H1 (cell line): ENCODE data around the gene ZNF808. TPM values are rescaled to one million over a fixed set of nuclear protein-coding genes. Genes with fewer than 3 reads are reported as not detected.

Experiments used
- CTCF ChIA-PET: fragments of 300-600 bp; sonication (Branson Sonifier 250); formaldehyde crosslinking; loops from one replicate; lab custom pipeline; 2021; ENCODE audit not compliant: partially characterized antibody; lab: Charles Lee
- POLR2A ChIA-PET: fragments of 300-600 bp; sonication (Branson Sonifier 250); formaldehyde crosslinking; loops from one replicate; lab custom pipeline; 2021; ENCODE audit warnings: inconsistent platforms; ENCODE audit not compliant: partially characterized antibody; lab: Charles Lee
- DNase-seq, 2 experiments: peaks; one replicate each; pipeline versions ENCODE4 v3.0.0 to v3.0.0-alpha.2; 2010 to 2022; ENCODE audit warnings: low spot score in 2 of 2, low read depth in 1 of 2, mixed read lengths in 1 of 2
- FAIRE-seq: peaks from 2 replicates; lab custom pipeline; 2011; peaks lifted over from hg19 to GRCh38; lab: Jason Lieb, UNC
- H2AFZ ChIP-seq: 2 replicates; pipeline ENCODE4 v1.8.1; 2012; ENCODE audit warnings: low read length, inconsistent platforms
- H2AK5ac ChIP-seq: 2 replicates; pipeline ENCODE4 v1.6.1; 2013; ENCODE audit warnings: low read depth, low read length
- H2BK120ac ChIP-seq: replicated peaks from 2 replicates; pipeline ENCODE3; 2013; ENCODE audit warnings: low read depth, low read length, inconsistent platforms
- H2BK12ac ChIP-seq: 2 replicates; pipeline ENCODE4 v1.6.1; 2013; ENCODE audit warnings: low read depth, low read length
- H2BK15ac ChIP-seq: 2 replicates; pipeline ENCODE4 v1.6.1; 2013; ENCODE audit warnings: low read length
- H2BK20ac ChIP-seq: 2 replicates; pipeline ENCODE4 v1.6.1; 2013; ENCODE audit warnings: low read length
- H2BK5ac ChIP-seq: 2 replicates; pipeline ENCODE4 v1.6.1; 2013; ENCODE audit warnings: low read depth, low read length
- H3K14ac ChIP-seq: 2 replicates; pipeline ENCODE4 v1.6.1; 2013; ENCODE audit warnings: inconsistent platforms; ENCODE audit not compliant: insufficient read length
- H3K18ac ChIP-seq: 2 replicates; pipeline ENCODE4 v1.6.1; 2013; ENCODE audit warnings: low read length; ENCODE audit errors: extremely low read depth
- H3K23ac ChIP-seq: 2 replicates; pipeline ENCODE4 v1.6.1; 2013; ENCODE audit warnings: inconsistent platforms; ENCODE audit not compliant: insufficient read length
- H3K23me2 ChIP-seq: 2 replicates; pipeline ENCODE4 v1.6.1; 2013; ENCODE audit warnings: low read depth, low read length
- H3K27ac ChIP-seq: 2 replicates; pipeline ENCODE4 v1.6.1; 2011; ENCODE audit warnings: low read depth, low read length, inconsistent platforms
- H3K27me3 ChIP-seq, 4 experiments: replicated peaks in 1 of 4; 1 replicate in 1 of 4; 2 replicates in 3 of 4; pipeline versions ENCODE4 v1.6.1 to v1.8.1; 2011 to 2013; ENCODE audit warnings: low read length in 3 of 4, mild to moderate bottlenecking in 3 of 4, inconsistent platforms in 2 of 4, mixed read lengths in 2 of 4, moderate library complexity in 1 of 4; ENCODE audit not compliant: control insufficient read depth in 3 of 4, insufficient read depth in 3 of 4; ENCODE audit errors: extremely low read depth in 1 of 4
- H3K36me3 ChIP-seq, 4 experiments: 2 replicates each; pipeline versions ENCODE4 v1.6.1 to v1.8.1; 2011 to 2013; ENCODE audit warnings: mild to moderate bottlenecking in 4 of 4, low read length in 3 of 4, moderate library complexity in 2 of 4, control low read depth in 1 of 4, inconsistent platforms in 1 of 4; ENCODE audit not compliant: insufficient read depth in 4 of 4, control insufficient read depth in 2 of 4
- H3K4ac ChIP-seq: replicated peaks from 2 replicates; pipeline ENCODE3; 2013; ENCODE audit warnings: low read length, low read depth, mixed read lengths, inconsistent platforms; ENCODE audit not compliant: insufficient read length
- H3K4me1 ChIP-seq, 4 experiments: replicated peaks in 1 of 4; 1 replicate in 1 of 4; 2 replicates in 3 of 4; pipeline versions ENCODE4 v1.6.1 to v1.8.1; 2011 to 2013; ENCODE audit warnings: low read length in 3 of 4, inconsistent platforms in 2 of 4, mixed read lengths in 1 of 4; ENCODE audit not compliant: insufficient read depth in 4 of 4, control insufficient read depth in 3 of 4
- H3K4me2 ChIP-seq, 2 experiments: 2 replicates each; pipeline versions ENCODE4 v1.6.1 to v1.8.1; 2011 to 2013; ENCODE audit warnings: low read depth in 2 of 2, low read length in 2 of 2, control low read depth in 1 of 2, inconsistent platforms in 1 of 2, mild to moderate bottlenecking in 1 of 2; ENCODE audit not compliant: insufficient read depth in 1 of 2
- H3K4me3 ChIP-seq, 4 experiments: fragments of 200-600, 300-600 bp in 1 of 4; sonication (generic), shearing (Covaris generic), sonication (Bioruptor Twin) in 1 of 4; 2 replicates each; pipeline versions ENCODE4 v1.5.1 to v1.8.1; 2011 to 2016; ENCODE audit warnings: low read length in 4 of 4, low read depth in 3 of 4, control low read depth in 2 of 4, inconsistent platforms in 2 of 4, mild to moderate bottlenecking in 2 of 4, mixed read lengths in 1 of 4, moderate library complexity in 1 of 4; ENCODE audit not compliant: insufficient read depth in 2 of 4; ENCODE audit errors: extremely low read depth in 1 of 4
- H3K56ac ChIP-seq: replicated peaks from 2 replicates; pipeline ENCODE3; 2013; ENCODE audit warnings: low read depth, mild to moderate bottlenecking, mixed read lengths, low read length, inconsistent platforms; ENCODE audit not compliant: insufficient read length
- H3K79me1 ChIP-seq: 2 replicates; pipeline ENCODE4 v1.6.1; 2013; ENCODE audit warnings: low read depth, low read length, control low read depth
- H3K79me2 ChIP-seq, 2 experiments: 2 replicates each; pipeline versions ENCODE4 v1.6.1 to v1.8.1; 2012 to 2013; ENCODE audit warnings: low read length in 2 of 2, mild to moderate bottlenecking in 2 of 2, inconsistent platforms in 1 of 2; ENCODE audit not compliant: insufficient read depth in 2 of 2, control insufficient read depth in 1 of 2
- H3K9ac ChIP-seq, 4 experiments: replicated peaks in 1 of 4; 1 replicate in 1 of 4; 2 replicates in 3 of 4; pipeline versions ENCODE4 v1.6.1 to v1.8.1; 2011 to 2013; ENCODE audit warnings: low read depth in 3 of 4, low read length in 3 of 4, control low read depth in 2 of 4, mild to moderate bottlenecking in 2 of 4, moderate library complexity in 2 of 4, inconsistent platforms in 1 of 4; ENCODE audit errors: extremely low read depth in 1 of 4
- H3K9me3 ChIP-seq, 2 experiments: 2 replicates each; pipeline versions ENCODE4 v1.6.1 to v1.8.1; 2012 to 2013; ENCODE audit warnings: mild to moderate bottlenecking in 2 of 2, moderate library complexity in 2 of 2, control low read depth in 1 of 2, inconsistent platforms in 1 of 2, low read depth in 1 of 2, low read length in 1 of 2, mixed read lengths in 1 of 2; ENCODE audit not compliant: insufficient read depth in 2 of 2
- H4K20me1 ChIP-seq, 2 experiments: replicated peaks in 1 of 2; 2 replicates each; pipeline versions ENCODE3 to v1.8.1; 2011 to 2013; ENCODE audit warnings: inconsistent platforms in 2 of 2, low read length in 2 of 2, mild to moderate bottlenecking in 1 of 2; ENCODE audit not compliant: insufficient read depth in 2 of 2, control insufficient read depth in 1 of 2
- H4K5ac ChIP-seq: 2 replicates; pipeline ENCODE4 v1.6.1; 2013; ENCODE audit warnings: low read length, low read depth, mixed read lengths, inconsistent platforms; ENCODE audit not compliant: insufficient read length
- H4K8ac ChIP-seq: 2 replicates; pipeline ENCODE4 v1.8.0; 2013; ENCODE audit warnings: mild to moderate bottlenecking, moderate library complexity, low read length, inconsistent platforms; ENCODE audit not compliant: insufficient read depth; ENCODE audit errors: extremely low read depth
- H4K91ac ChIP-seq: replicated peaks from 2 replicates; pipeline ENCODE3; 2013; ENCODE audit warnings: low read length, mixed read lengths, inconsistent platforms; ENCODE audit not compliant: insufficient read length
- BACH1 ChIP-seq: IDR thresholded peaks from 2 replicates; pipeline ENCODE4 v1.6.1; 2012; ENCODE audit warnings: low read length, improper control_type of control experiment
- CBX8 ChIP-seq: fragments of 300-800, 300-1000 bp; sonication (generic); IDR thresholded peaks from 2 replicates; pipeline ENCODE4 v1.7.1; 2016; ENCODE audit warnings: low read depth, low read length, borderline replicate concordance
- CEBPB ChIP-seq: IDR thresholded peaks from 2 replicates; pipeline ENCODE4 v1.6.1; 2012; ENCODE audit warnings: low read depth, low read length
- CHD1 ChIP-seq: IDR thresholded peaks from 2 replicates; pipeline ENCODE4 v1.6.1; 2012; ENCODE audit warnings: low read depth, low read length, improper control_type of control experiment
- JUND ChIP-seq: IDR thresholded peaks from 2 replicates; pipeline ENCODE4 v1.6.1; 2011; ENCODE audit warnings: mild to moderate bottlenecking, improper control_type of control experiment, low read length
- MAX ChIP-seq: IDR thresholded peaks from 2 replicates; pipeline ENCODE4 v1.6.1; 2012; ENCODE audit warnings: inconsistent platforms
- NANOG ChIP-seq: IDR thresholded peaks from 2 replicates; pipeline ENCODE4 v1.6.1; 2011; ENCODE audit warnings: low read length, low read depth, mild to moderate bottlenecking, inconsistent platforms; ENCODE audit not compliant: insufficient read depth, poor library complexity, severe bottlenecking
- NRF1 ChIP-seq: IDR thresholded peaks from 2 replicates; pipeline ENCODE4 v1.6.1; 2011; ENCODE audit warnings: mild to moderate bottlenecking, low read depth, low read length, improper control_type of control experiment
- WGBS, 2 experiments: shearing (Covaris generic) in 1 of 2; methylation state at CpG; one replicate each; pipeline versions ENCODE4 v1.1.6 to v1.1.7; 2013 to 2015; ENCODE audit warnings: low lambda C conversion rate in 2 of 2, mixed read lengths in 2 of 2, inconsistent platforms in 1 of 2, low coverage in 1 of 2, missing lambda C conversion rate in 1 of 2; ENCODE audit not compliant: insufficient replicate concordance in 2 of 2, insufficient coverage in 1 of 2, insufficient read length in 1 of 2; ENCODE audit errors: extremely low coverage in 1 of 2, missing lambda C conversion rate in 1 of 2; 5-methylcytosine and 5-hydroxymethylcytosine counted together
- polyA plus RNA-seq, 7 experiments: library from polyadenylated mRNA; depleted of rRNA in 3 of 7; stranded (reverse) in 5 of 7; unstranded in 2 of 7; fragments of >200 nt in 5 of 7; fragments of 200-250 nt in 2 of 7; gene quantifications; 1 replicate in 5 of 7; 2 replicates in 1 of 7; 4 replicates in 1 of 7; pipeline versions ENCODE4 v1.2.1 to v1.2.3, GENCODE V29; 2011 to 2013; ENCODE audit warnings: missing spikeins in 2 of 7, mixed read lengths in 2 of 7
- total RNA-seq: library from RNA; stranded (reverse); fragmentation: NEBNext Ultra II Directional; extraction: Animal tissue kit (Norgen Biotek cat#: 25700); gene quantifications from 2 replicates; pipeline ENCODE4 v1.2.1, GENCODE V29; 2021

Gene ZNF808
- total and polyA plus RNA-seq, 2 of the 8 experiments (the other 6 are each of a cell fraction or from before 2014, with no cell fraction given): 3.9 to 25.9 TPM

GRCh38 chr19:52498571-52498970 lies 28.9 kb upstream of the ZNF808 start:
- H4K20me1 ChIP-seq: peaks cover 0 to 5% of the 10 kb centered on the region in 2 experiments
- no peak overlapping the region for H3K56ac ChIP-seq
- no peak overlapping the region for H3K27ac ChIP-seq
- FAIRE-seq (no peak), DNase-seq (no peak)
- no peak overlapping the region for H2BK120ac ChIP-seq
- H3K79me1 ChIP-seq: no peaks in the 10 kb centered on the region
- H3K14ac ChIP-seq: no peak overlapping the region
- 91% methylated on average over 6 of the region's 8 CpGs; no CpG with 5 or more reads in 1 of the 2 experiments for WGBS, 2 experiments
- no peak overlapping the region for H3K4me2 ChIP-seq
- H2BK20ac ChIP-seq: no peak overlapping the region
- no peak overlapping the region for H4K8ac ChIP-seq
- H2AK5ac ChIP-seq: no peak overlapping the region
- no peak overlapping the region for H3K9ac ChIP-seq
- H2BK5ac ChIP-seq: no peak overlapping the region
- peaks cover 3 to 40% (median 27%) of the 10 kb centered on the region in 4 experiments for H3K27me3 ChIP-seq
- H3K79me2 ChIP-seq: no peaks in the 10 kb centered on the region
- no peaks in the 10 kb centered on the region; a peak in 1 of 7 replicates for H3K4me1 ChIP-seq
- no peak overlapping the region for H2BK12ac ChIP-seq
- H2BK15ac ChIP-seq: no peak overlapping the region
- H3K23ac ChIP-seq: no peak overlapping the region
- H3K18ac ChIP-seq: no peak overlapping the region
- H3K9me3 ChIP-seq: no peaks in the 10 kb centered on the region
- TF ChIP-seq NRF1: no peak
- TF ChIP-seq JUND: no peak
- no peak for TF ChIP-seq BACH1
- TF ChIP-seq CBX8: no peak
- TF ChIP-seq MAX: no peak
- TF ChIP-seq CEBPB: no peak
- TF ChIP-seq NANOG: no peak
- no peak for TF ChIP-seq CHD1
- ChIA-PET POLR2A (no interaction called here), CTCF (interaction anchor here (0.9 to 1.1 kb wide), 3 partner anchors 99 to 125 kb away, joined by 3 read pairs; no protein-coding TSS in a partner anchor)
- no peak overlapping the region for H3K4me3 ChIP-seq
- H3K23me2 ChIP-seq: no peaks in the 10 kb centered on the region
- H3K4ac ChIP-seq: no peak overlapping the region
- no peak overlapping the region for H4K5ac ChIP-seq
- H4K91ac ChIP-seq: no peak overlapping the region
- no peak overlapping the region for H2AFZ ChIP-seq
- no peaks in the 10 kb centered on the region for H3K36me3 ChIP-seq
